Neural progenitor cell (in vitro differentiated cells): ENCODE measurements around the gene SCN10A.

ENCODE experiments used
- CTCF ChIP-seq: fragments of 200-600 bp; sonication (generic); IDR thresholded peaks from 2 replicates; pipeline ENCODE4 v1.5.1; 2017; ENCODE audit warnings: antibody characterized with exemption, mild to moderate bottlenecking
- EZH2 ChIP-seq: fragments of 200-600 bp; sonication (generic); IDR thresholded peaks from 2 replicates; pipeline ENCODE4 v1.6.1; 2017; ENCODE audit warnings: antibody characterized with exemption, mild to moderate bottlenecking, moderate library complexity
- EZH2phosphoT487 ChIP-seq: fragments of 200-600 bp; sonication (generic); IDR thresholded peaks from 2 replicates; pipeline ENCODE4 v1.6.1; 2017; ENCODE audit warnings: antibody characterized with exemption

- TF ChIP-seq CTCF: no peak
- TF ChIP-seq EZH2phosphoT487: no peak
- TF ChIP-seq EZH2: no peak
Measured at GRCh38 chr3:38649500-38650247, 166.3 kb downstream of the SCN10A start, which contains the start of gene SCN5A.
